Mammary epithelial cell (primary cell): ENCODE measurements around the gene ERC1.

Source experiments
- CTCF ChIP-seq, 2 donors: IDR thresholded peaks in 1 of 2; conservative IDR thresholded peaks in 1 of 2; 2 replicates each; pipeline ENCODE4 v1.5.1; 2011 to 2012; ENCODE audit warnings: inconsistent platforms in 2 of 2, low read length in 2 of 2, mild to moderate bottlenecking in 2 of 2, control low read depth in 1 of 2, low read depth in 1 of 2; ENCODE audit not compliant: insufficient read depth in 1 of 2; ENCODE audit errors: extremely low read depth in 1 of 2
- EZH2 ChIP-seq: IDR thresholded peaks from 2 replicates; pipeline ENCODE4 v1.6.1; 2012; ENCODE audit warnings: low read length, inconsistent platforms, borderline replicate concordance

DNA sequence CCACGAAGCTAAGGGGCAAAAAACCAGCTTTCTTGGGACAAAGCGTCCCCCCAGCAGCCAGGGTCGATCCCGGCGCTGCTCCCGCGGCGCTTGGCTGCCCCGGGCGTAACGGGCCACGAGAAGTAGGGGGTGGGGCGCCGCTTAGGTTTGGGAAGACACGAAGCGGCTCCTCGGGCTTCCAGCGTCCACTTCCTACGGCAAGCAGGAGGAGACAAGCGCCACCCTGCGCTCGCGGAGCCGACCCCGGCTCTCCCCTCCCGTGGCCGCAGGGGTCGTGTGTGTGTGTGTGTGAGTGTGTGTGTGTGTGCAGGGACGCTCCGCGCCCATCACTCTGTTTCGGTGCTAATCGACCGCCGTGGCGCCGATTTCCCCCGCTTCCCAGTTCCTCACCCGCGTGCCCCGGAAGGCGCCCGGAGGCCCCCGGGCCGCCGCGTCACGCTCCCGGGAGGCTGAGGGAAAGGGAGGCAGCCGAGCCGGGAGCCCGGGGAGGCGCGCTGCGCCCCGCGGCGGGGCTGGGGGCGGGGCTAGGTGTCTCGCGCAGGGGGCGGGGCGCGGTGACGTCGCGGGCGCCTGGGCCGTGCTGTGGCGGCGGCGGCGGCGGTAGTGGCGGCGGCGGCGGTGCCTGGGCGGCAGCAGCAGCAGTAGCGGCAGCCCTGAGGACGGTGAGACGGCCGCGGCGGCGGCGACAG lies at the start of gene ERC1:
- TF ChIP-seq CTCF (conservative IDR thresholded peaks at IDR 0.05 in 1 of 2, IDR thresholded peaks at IDR 0.05 in 1 of 2; ENCODE audit: extremely low read depth in 1 of 2, insufficient read depth in 1 of 2, low read depth in 1 of 2, low read length in 2 of 2): no peak
- TF ChIP-seq EZH2: no peak
